Suprapubic skin (tissue), 3 donors: ENCODE results near the gene PPP1R26.

Source experiments
- EP300 ChIP-seq: sonication (generic); formaldehyde crosslinking; IDR thresholded peaks from one replicate; pipeline ENCODE4 v1.6.1; 2017; ENCODE audit warnings: antibody characterized with exemption
- TF ChIP-seq, protein P1 (sequence below), 2 donors: fragments of 200-600 bp in 1 of 2; fragments of 450-650 bp in 1 of 2; sonication (generic) in 1 of 2; IDR thresholded peaks; one replicate each; pipeline ENCODE4 v1.5.1; 2016 to 2019; ENCODE audit warnings: antibody characterized with exemption in 2 of 2, mild to moderate bottlenecking in 1 of 2, moderate library complexity in 1 of 2

DNA sequence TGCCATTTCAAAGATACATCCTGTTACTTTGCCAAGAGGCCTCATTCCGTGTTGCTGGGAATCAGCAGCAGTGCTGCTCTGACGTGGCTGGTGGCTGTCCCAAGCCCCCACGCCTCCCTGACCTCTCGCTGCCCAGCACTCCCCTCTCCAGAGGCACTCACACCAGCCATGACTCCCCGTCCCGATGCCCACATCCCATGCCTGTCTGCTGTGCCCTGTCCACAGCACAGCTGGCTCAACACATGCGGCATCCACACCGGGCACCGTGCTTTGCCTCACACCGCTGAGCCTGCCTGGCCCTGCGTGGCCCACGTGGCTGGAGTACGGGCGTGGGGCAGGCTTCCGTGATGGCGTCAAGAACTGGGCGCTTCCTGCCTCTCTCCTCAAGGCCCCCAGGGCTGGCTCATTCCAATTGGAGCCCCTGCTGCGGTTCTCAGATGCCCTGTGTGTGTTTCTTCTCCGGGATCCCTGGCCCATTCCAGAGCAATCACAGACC lies 33.8 kb downstream of the PPP1R26 start:
- TF ChIP-seq EP300 = no peak
- TF ChIP-seq, protein P1, sequence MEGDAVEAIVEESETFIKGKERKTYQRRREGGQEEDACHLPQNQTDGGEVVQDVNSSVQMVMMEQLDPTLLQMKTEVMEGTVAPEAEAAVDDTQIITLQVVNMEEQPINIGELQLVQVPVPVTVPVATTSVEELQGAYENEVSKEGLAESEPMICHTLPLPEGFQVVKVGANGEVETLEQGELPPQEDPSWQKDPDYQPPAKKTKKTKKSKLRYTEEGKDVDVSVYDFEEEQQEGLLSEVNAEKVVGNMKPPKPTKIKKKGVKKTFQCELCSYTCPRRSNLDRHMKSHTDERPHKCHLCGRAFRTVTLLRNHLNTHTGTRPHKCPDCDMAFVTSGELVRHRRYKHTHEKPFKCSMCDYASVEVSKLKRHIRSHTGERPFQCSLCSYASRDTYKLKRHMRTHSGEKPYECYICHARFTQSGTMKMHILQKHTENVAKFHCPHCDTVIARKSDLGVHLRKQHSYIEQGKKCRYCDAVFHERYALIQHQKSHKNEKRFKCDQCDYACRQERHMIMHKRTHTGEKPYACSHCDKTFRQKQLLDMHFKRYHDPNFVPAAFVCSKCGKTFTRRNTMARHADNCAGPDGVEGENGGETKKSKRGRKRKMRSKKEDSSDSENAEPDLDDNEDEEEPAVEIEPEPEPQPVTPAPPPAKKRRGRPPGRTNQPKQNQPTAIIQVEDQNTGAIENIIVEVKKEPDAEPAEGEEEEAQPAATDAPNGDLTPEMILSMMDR (IDR thresholded peaks at IDR 0.05) = no peak
